Colon (tissue), 2 donors: Measurements from ENCODE around the gene PMVK.
A peak's percentile ranks its signal among the peaks of the same experiment; 100 is the strongest.
"Not testable (repeated sequence)": the region's sequence is repeated elsewhere in the genome, so short reads cannot be mapped to it uniquely, and the experiment has no call there.

Experiments
- FAIRE-seq: peaks from 2 replicates; lab custom pipeline; 2012; peaks lifted over from hg19 to GRCh38; lab: Jason Lieb, UNC
- donor health status: control.
- donor health status: control.

The PMVK gene

GRCh38 chr1:154936555-154937084, at the start of gene PMVK:
Gene PMVK, minus strand, starts transcription at chr1:154936719. Its CDS starts 34 bp downstream, at chr1:154936685.
- no peak for FAIRE-seq

GRCh38 chr1:154983776-154984466, 47.4 kb upstream of the PMVK start:
- no peak for FAIRE-seq

- peak; percentile 85 for FAIRE-seq
These were observed 46.6 kb upstream of the PMVK start, which contains the start of gene FLAD1 for GRCh38 chr1:154982897-154983648. Gene FLAD1, plus strand, starts transcription at chr1:154983344. Its CDS starts 351 bp downstream, at chr1:154983695.

- no peak for FAIRE-seq
These were observed 45.8 kb upstream of the PMVK start for GRCh38 chr1:154982341-154982740.

- FAIRE-seq, result no peak
These were observed 41.8 kb upstream of the PMVK start for GRCh38 chr1:154978360-154978759.

GRCh38 chr1:154977762-154978161, 41.2 kb upstream of the PMVK start:
- not testable (repeated sequence) for FAIRE-seq

- no peak for FAIRE-seq
These were observed 39.0 kb upstream of the PMVK start for GRCh38 chr1:154975409-154976059.

GRCh38 chr1:154974808-154975408, 38.4 kb upstream of the PMVK start:
- FAIRE-seq, result no peak

GRCh38 chr1:154974102-154974807, 37.7 kb upstream of the PMVK start, which contains the start of gene CKS1B:
Gene CKS1B, plus strand, starts transcription at chr1:154974681. Its CDS starts 65 bp downstream, at chr1:154974746.
- peak; percentile 79 for FAIRE-seq

GRCh38 chr1:154973344-154974101, 37.0 kb upstream of the PMVK start:
- FAIRE-seq, result no peak

- FAIRE-seq, result no peak
These were observed 36.2 kb upstream of the PMVK start for GRCh38 chr1:154972517-154973343.

- no peak for FAIRE-seq
These were observed 35.6 kb upstream of the PMVK start for GRCh38 chr1:154972213-154972516.

- FAIRE-seq, result no peak
These were observed 35.0 kb upstream of the PMVK start for GRCh38 chr1:154971341-154971998.

GRCh38 chr1:154970631-154971340, 34.3 kb upstream of the PMVK start, which contains the start of gene SHC1:
Gene SHC1, minus strand, starts transcription at chr1:154970747. Its CDS starts 221 bp downstream, at chr1:154970526.
- FAIRE-seq, result no peak

GRCh38 chr1:154969860-154970452, 33.4 kb upstream of the PMVK start:
- FAIRE-seq, result no peak

- FAIRE-seq, result no peak
These were observed 32.7 kb upstream of the PMVK start for GRCh38 chr1:154969246-154969645.

GRCh38 chr1:154968731-154969130, 32.2 kb upstream of the PMVK start:
- no peak for FAIRE-seq

GRCh38 chr1:154967331-154967950, 30.9 kb upstream of the PMVK start:
- no peak for FAIRE-seq
